ENCODE results near the gene ADK. TPM values are rescaled to one million over a fixed set of nuclear protein-coding genes. Genes with fewer than 3 reads are reported as not detected.

The ADK gene
- polyA plus RNA-seq, 1 experiment = 41.9 TPM

DNA sequence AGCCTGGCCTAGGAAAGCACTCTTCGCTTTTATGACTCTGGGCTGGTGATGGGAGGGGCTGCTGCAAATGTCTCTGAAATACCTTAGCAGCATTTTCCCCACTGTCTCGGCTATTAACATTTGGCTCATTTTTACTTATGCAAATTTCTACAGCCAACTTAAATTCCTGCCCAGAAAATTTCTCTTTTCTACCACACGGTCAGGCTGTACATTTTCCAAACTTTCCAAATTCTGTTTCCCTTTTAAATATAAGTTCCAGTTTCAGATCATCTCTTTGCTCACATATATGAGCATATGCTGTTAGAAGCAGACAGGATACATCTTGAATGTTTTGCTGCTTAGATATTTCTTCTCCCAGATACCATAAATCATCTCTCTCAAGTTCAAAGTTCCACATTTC, 332.3 kb downstream of the ADK start:
- Histone ChIP-seq H3K9me3 (ENCODE audit: control insufficient read depth, insufficient read depth, low read length) (no peaks in the 10 kb centered on the region; the same call in 1 of the 2 replicates), H3K4me3 (ENCODE audit: low read depth, low read length) (no peak overlapping the region), H3K27ac (ENCODE audit: low read depth, low read length) (no peak overlapping the region), H3K27me3 (ENCODE audit: control insufficient read depth, insufficient read depth, low read length) (no peaks in the 10 kb centered on the region)
- POLR2A ChIA-PET = no interaction called here
- no peak for DNase-seq (ENCODE audit: low read depth, low spot score)
- no peak for TF ChIP-seq CTCF (IDR thresholded peaks at IDR 0.05; ENCODE audit: low read depth, low read length)
- CTCF ChIA-PET = no interaction called here

DNA sequence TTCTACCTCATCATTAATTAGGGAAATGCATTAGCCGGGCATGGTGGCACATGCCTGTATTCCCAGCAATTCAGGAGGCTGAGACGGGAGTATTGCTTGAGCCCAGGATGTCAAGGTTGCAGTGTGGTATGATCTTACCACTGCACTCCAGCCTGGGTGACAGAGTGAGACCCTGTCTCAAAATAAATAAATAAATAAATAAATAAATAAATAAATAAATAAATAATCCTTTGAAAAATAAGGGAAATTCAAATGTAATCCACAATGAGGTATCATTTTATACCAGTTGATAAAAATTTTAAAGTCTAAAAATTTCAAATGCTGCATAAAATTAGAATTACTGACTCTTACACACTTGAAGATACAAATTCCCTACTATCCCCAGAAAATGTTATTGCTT, 334.3 kb downstream of the ADK start:
- no peak for DNase-seq (ENCODE audit: low read depth, low spot score)
- Histone ChIP-seq H3K4me3 (ENCODE audit: low read depth, low read length) (no peak overlapping the region), H3K27ac (ENCODE audit: low read depth, low read length) (no peak overlapping the region), H3K27me3 (ENCODE audit: control insufficient read depth, insufficient read depth, low read length) (no peaks in the 10 kb centered on the region), H3K9me3 (ENCODE audit: control insufficient read depth, insufficient read depth, low read length) (no peaks in the 10 kb centered on the region; the same call in 1 of the 2 replicates)
- ChIA-PET CTCF (no interaction called here), POLR2A (no interaction called here)
- no peak for TF ChIP-seq CTCF (IDR thresholded peaks at IDR 0.05; ENCODE audit: low read depth, low read length)

- CTCF ChIA-PET = no interaction called here
- TF ChIP-seq CTCF (IDR thresholded peaks at IDR 0.05; ENCODE audit: low read depth, low read length) = no peak
Measured at GRCh38 chr10:74486659-74487058, 335.6 kb downstream of the ADK start.

GRCh38 chr10:74488907-74489306, 337.9 kb downstream of the ADK start:
- H3K27me3 ChIP-seq (ENCODE audit: control insufficient read depth, insufficient read depth, low read length) = no peaks in the 10 kb centered on the region
- no peak overlapping the region for H3K27ac ChIP-seq (ENCODE audit: low read depth, low read length)
- no peak for TF ChIP-seq CTCF (IDR thresholded peaks at IDR 0.05; ENCODE audit: low read depth, low read length)
- H3K4me3 ChIP-seq (ENCODE audit: low read depth, low read length) = no peak overlapping the region
- POLR2A ChIA-PET = no interaction called here
- no peaks in the 10 kb centered on the region for H3K9me3 ChIP-seq (ENCODE audit: control insufficient read depth, insufficient read depth, low read length)
- DNase-seq (ENCODE audit: low read depth, low spot score) = no peak
- CTCF ChIA-PET = no interaction called here

More at GRCh38 chr10:74486659-74487058, 335.6 kb downstream of the ADK start:
- Histone ChIP-seq H3K27ac (ENCODE audit: low read depth, low read length) (no peak overlapping the region), H3K9me3 (ENCODE audit: control insufficient read depth, insufficient read depth, low read length) (no peaks in the 10 kb centered on the region; the same call in 1 of the 2 replicates), H3K4me3 (ENCODE audit: low read depth, low read length) (no peak overlapping the region), H3K27me3 (ENCODE audit: control insufficient read depth, insufficient read depth, low read length) (no peaks in the 10 kb centered on the region)
- DNase-seq (ENCODE audit: low read depth, low spot score) = no peak
- POLR2A ChIA-PET = no interaction called here

DNA sequence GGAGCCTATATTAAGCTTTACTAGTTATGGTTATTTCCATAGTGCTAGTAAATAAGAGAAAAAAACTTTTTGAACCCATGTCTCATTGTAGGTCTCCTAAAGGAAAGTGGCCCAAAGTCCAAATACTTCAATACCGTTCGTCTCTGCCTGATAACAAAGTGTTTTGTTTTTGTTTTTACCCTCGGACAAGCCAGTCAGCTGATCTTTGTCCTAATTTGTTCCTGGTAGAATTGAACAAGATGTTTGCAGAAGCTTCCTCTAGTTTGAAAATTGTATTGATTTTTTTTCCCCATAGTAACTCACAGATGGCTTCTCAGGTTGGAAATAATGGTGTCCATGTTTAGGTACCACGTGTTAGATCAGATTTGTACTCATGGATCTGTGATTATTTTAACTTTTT, 339.5 kb downstream of the ADK start:
- TF ChIP-seq CTCF (IDR thresholded peaks at IDR 0.05; ENCODE audit: low read depth, low read length) = no peak

More for the DNA sequence above, 339.5 kb downstream of the ADK start:
- Histone ChIP-seq H3K9me3 (ENCODE audit: control insufficient read depth, insufficient read depth, low read length) (no peaks in the 10 kb centered on the region), H3K4me3 (ENCODE audit: low read depth, low read length) (no peak overlapping the region), H3K27ac (ENCODE audit: low read depth, low read length) (no peak overlapping the region), H3K27me3 (ENCODE audit: control insufficient read depth, insufficient read depth, low read length) (no peaks in the 10 kb centered on the region)
- POLR2A ChIA-PET = no interaction called here
- CTCF ChIA-PET = no interaction called here
- DNase-seq (ENCODE audit: low read depth, low spot score) = no peak

Measured in AG04450 (cell line).